Activated CD8-positive, alpha-beta memory T cell treated with anti-CD3 and anti-CD28 coated beads for 36 hours (primary cell): Measurements from ENCODE around the gene IL1RL1. TPM values are rescaled to one million over a fixed set of nuclear protein-coding genes. Genes with fewer than 3 reads are reported as not detected.

ENCODE experiments used
- CTCF ChIA-PET: fragments of 350-600 bp; sonication (Branson Sonifier 250); formaldehyde crosslinking; loops from one replicate; lab custom pipeline; 2021; ENCODE audit warnings: antibody characterized with exemption; lab: Charles Lee
- POLR2A ChIA-PET: fragments of 350-600 bp; sonication (Branson Sonifier 250); formaldehyde crosslinking; loops from one replicate; lab custom pipeline; 2021; ENCODE audit warnings: antibody characterized with exemption; lab: Charles Lee
- total RNA-seq, 2 experiments: library from RNA; stranded (reverse); gene quantifications; one replicate each; pipeline ENCODE4 v1.2.3, GENCODE V29; 2021

The IL1RL1 gene
- total RNA-seq, 2 experiments from 2014 or later = 0.25 to 0.48 TPM

GRCh38 chr2:102356741-102357140, 45.4 kb downstream of the IL1RL1 start:
- ChIA-PET POLR2A (no interaction called here), CTCF (interaction anchor here (0.7 to 1.9 kb wide), 12 partner anchors 11 to 472 kb away, joined by 3 to 8 read pairs (median 4); no protein-coding TSS in a partner anchor)

- POLR2A ChIA-PET = no interaction called here
- CTCF ChIA-PET = interaction anchor here (1.0 to 1.6 kb wide), 2 partner anchors 81 to 83 kb away, joined by 4 read pairs; no protein-coding TSS in a partner anchor
Observed at GRCh38 chr2:102357937-102358336, 46.6 kb downstream of the IL1RL1 start.

GRCh38 chr2:102358496-102358895, 47.1 kb downstream of the IL1RL1 start:
- CTCF ChIA-PET = interaction anchor here (1.6 kb wide), 1 partner anchor 81 kb away, joined by 4 read pairs; no protein-coding TSS in a partner anchor

DNA sequence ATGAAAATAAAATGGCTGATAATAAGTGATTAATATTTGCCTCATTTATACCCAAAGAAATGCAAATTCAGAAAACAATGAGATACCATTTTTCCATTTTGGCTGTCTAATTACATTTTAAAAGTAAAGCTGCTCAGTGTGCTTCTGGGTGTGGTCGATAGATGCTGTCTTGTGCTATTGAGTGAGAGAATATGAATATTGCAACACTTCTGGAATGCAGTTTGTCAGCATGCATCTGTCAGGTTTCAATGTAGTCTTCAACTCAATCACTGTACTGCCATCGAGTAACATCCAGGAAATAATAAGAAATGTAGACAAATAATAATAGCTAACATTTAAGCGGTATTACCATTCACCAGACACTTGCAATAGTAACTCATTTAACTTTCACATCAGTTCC, 48.2 kb downstream of the IL1RL1 start:
- ChIA-PET CTCF (interaction anchor here (1.8 kb wide), 1 partner anchor 119 kb away, joined by 4 read pairs; no protein-coding TSS in a partner anchor), POLR2A (no interaction called here)

More at GRCh38 chr2:102358496-102358895, 47.1 kb downstream of the IL1RL1 start:
- POLR2A ChIA-PET = no interaction called here

DNA sequence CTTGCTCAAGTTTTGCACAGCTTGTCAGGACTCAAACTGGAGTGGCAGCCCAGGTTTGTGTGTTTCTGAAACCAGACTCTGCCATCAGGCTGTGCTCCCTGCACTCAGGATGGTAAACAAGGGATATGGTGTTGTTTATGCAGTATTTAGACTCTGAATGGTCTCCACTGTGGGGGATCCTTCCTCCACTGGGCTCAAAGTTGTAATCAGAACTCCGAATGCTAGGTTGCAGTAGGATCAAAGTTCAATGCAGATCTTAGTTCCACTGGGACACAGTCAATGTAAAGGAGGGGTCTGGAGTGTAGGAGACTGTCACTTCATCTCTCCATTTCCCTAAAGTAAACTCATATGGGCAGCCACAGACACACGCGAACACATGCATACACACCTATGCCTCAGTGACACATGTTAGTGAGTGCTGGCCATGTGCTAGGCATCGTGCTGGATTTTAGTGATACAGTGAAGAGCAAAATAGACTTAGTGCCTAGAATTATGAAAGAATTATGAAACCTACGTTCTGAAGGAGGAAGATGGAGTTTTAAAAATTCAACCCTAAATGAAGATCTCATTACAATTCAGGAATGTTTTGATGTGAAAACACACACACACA, 50.4 kb downstream of the IL1RL1 start:
- ChIA-PET CTCF (no interaction called here), POLR2A (no interaction called here)

DNA sequence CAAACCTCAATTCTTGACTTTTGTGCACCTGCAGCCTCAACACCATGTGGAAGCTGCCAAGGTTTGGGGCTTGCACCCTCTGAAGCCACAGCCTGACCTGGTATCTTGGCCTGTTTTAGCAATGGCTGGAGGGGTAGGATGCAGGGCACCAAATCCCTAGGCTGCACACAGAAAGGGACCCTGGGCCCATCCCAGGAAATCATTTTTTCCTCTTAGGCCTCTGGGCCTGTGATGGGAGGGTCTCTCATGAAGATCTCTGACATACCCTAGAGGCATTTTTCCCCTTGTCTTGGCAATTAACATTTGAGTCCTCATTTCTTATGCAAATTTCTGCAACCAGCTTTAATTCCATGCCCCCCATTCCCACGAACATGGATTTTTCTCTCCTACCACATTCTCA, 54.4 kb downstream of the IL1RL1 start:
- POLR2A ChIA-PET = no interaction called here
- CTCF ChIA-PET = no interaction called here

DNA sequence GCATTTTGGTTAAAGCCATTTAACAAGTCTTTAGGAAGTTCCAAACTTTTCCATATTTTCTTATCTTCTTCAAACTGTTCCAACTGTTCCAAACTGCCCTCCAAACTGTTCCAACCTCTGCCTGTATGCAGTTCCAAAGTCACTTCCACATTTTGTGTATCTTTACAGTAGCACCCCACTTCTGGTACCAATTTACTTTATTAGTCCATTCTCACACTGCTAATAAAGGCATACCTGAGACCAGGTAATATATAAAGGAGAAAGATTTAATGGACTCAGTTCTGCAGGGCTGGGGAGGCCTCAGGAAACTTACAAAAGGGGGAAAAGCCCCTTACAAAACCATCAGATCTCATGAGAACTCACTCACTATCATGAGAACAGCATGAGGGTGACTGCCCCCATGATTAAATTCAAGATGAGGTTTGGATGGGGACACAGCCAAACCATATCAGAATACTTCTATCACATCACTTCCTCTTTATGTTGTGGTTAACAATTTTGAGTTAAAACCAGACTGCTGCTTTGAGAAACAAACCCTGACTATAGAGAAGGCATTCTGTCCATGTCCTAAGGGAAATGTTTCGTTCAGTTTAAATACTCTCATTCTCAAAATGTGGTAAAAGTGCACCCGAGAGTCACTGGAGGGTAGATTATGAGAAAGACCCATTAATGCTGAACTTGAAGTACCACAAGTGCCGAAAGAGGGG, 55.2 kb downstream of the IL1RL1 start:
- CTCF ChIA-PET = interaction anchor here (1.0 to 2.2 kb wide), 3 partner anchors 54 to 105 kb away, joined by 3 to 6 read pairs (median 4); no protein-coding TSS in a partner anchor
- POLR2A ChIA-PET = no interaction called here

DNA sequence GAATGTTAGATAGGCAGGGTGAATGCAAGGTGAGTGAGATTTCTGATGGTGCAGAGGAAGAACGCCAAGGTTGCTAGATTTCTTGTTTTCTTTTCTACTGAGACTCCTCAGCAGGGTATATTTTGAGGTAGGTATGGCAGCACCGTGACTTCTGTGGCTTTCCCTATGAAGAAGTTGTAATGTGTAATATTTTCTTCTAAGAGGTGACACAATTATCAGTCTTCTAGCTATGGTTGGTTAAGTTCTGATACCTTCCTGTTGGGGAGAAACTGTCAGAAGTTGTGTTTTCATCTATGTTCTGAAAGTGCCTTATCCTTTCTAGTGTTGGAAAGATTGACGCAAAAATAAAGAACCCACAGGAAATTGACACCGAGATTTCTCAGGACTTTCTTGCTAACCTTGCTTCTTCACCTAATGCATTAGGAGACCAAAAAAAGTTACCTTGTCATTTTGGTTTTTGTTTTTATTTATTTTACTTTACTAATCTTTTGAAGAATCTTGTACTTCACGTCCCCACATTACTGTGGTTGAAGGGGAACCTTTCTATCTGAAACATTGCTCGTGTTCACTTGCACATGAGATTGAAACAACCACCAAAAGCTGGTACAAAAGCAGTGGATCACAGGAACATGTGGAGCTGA, 56.1 kb downstream of the IL1RL1 start:
- ChIA-PET POLR2A (interaction anchor here (1.4 kb wide), 1 partner anchor 53 kb away, joined by 3 read pairs; no protein-coding TSS in a partner anchor), CTCF (interaction anchor here (0.7 to 2.2 kb wide), 4 partner anchors 11 to 106 kb away, joined by 3 to 6 read pairs (median 4); no protein-coding TSS in a partner anchor)

- POLR2A ChIA-PET = interaction anchor here (0.5 to 1.4 kb wide), 2 partner anchors 51 to 468 kb away, joined by 3 read pairs; no protein-coding TSS in a partner anchor
Observed at GRCh38 chr2:102368461-102369109, 57.2 kb downstream of the IL1RL1 start.

GRCh38 chr2:102369866-102370265, 58.5 kb downstream of the IL1RL1 start:
- ChIA-PET POLR2A (interaction anchor here (0.7 kb wide), 1 partner anchor 31 kb away, joined by 3 read pairs; no protein-coding TSS in a partner anchor), CTCF (no interaction called here)

More at GRCh38 chr2:102368461-102369109, 57.2 kb downstream of the IL1RL1 start:
- CTCF ChIA-PET = interaction anchor here (1.0 to 2.2 kb wide), 3 partner anchors 68 to 349 kb away, joined by 3 to 6 read pairs (median 4); no protein-coding TSS in a partner anchor

- ChIA-PET POLR2A (no interaction called here), CTCF (no interaction called here)
Observed at GRCh38 chr2:102376052-102376591, 64.8 kb downstream of the IL1RL1 start.

- ChIA-PET POLR2A (no interaction called here), CTCF (no interaction called here)
Observed at GRCh38 chr2:102383722-102384121, 72.4 kb downstream of the IL1RL1 start.

- ChIA-PET POLR2A (no interaction called here), CTCF (no interaction called here)
Observed at GRCh38 chr2:102385522-102385921, 74.2 kb downstream of the IL1RL1 start.

DNA sequence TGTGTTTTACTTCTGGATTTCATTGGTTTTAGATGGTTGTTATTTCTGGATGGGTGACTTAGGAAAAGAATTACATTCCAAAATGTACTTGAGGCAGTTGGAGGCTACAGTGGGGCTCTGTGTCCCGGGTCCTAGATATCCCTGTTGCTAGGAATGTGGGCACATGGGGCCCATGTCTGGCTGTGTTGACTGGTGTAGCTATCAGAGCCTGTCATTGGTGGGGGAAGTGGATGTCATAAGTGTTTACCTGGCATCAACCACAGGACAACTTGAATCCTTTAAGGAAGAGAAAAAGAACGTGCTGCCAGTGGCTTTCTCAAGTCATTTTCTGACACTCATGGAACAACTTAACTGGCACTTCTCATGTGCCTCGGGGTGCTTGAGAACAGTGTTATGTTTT, 74.6 kb downstream of the IL1RL1 start:
- CTCF ChIA-PET = no interaction called here

GRCh38 chr2:102386867-102387541, 75.6 kb downstream of the IL1RL1 start:
- ChIA-PET POLR2A (no interaction called here), CTCF (no interaction called here)

More for the DNA sequence above, 74.6 kb downstream of the IL1RL1 start:
- POLR2A ChIA-PET = no interaction called here

GRCh38 chr2:102387763-102388546, 76.6 kb downstream of the IL1RL1 start:
- ChIA-PET POLR2A (no interaction called here), CTCF (no interaction called here)

DNA sequence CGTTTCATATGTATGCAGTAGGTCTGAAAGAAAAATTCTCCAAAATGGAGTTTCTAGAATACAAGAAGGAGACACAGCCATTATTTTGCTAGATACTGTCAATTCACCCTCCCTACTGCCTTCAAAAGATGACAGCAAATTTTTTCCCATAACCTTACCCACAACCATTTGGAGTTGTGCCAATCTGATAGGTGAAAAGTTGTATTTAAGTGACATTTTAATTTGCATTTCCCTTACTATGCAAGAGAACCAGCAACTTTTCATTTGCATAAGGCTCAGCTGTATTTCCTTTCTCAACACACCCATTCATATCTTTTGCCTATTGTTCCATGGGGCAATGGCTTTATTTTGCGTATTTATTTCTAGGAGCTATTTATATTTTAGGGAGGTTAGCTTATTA, 80.2 kb downstream of the IL1RL1 start:
- POLR2A ChIA-PET = no interaction called here
- CTCF ChIA-PET = interaction anchor here (1.0 kb wide), 1 partner anchor 115 kb away, joined by 4 read pairs; no protein-coding TSS in a partner anchor
